ENCODE measurements around the gene B4GALNT3. TPM values are rescaled to one million over a fixed set of nuclear protein-coding genes. Genes with fewer than 3 reads are reported as not detected.

The B4GALNT3 gene
- total and polyA plus RNA-seq, 2 of the 13 experiments (the other 11 are each of a cell fraction or from before 2014, with no cell fraction given), result 3.2 to 4.4 TPM

DNA sequence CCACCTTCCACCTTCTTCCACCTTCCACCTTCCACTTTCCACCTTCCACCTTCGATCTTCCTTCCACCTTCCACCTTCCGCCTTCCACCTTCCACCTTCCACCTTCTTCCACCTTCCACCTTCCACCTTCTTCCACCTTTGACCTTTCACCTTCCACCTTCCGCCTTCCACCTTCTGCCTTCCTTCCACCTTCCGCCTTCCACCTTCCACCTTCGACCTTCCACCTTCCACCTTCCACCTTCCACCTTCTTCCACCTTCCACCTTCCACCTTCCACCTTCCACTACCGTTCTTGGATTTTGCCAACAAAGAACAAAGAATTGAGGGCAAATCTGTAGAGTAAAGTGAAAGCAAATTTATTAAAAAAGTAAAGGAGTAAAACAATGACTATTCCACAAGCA is 53.2 kb downstream of the B4GALNT3 start:
- BruUV-seq (replicated peaks), result no TSS peak
- no peak for DNase-seq (ENCODE audit: low spot score)
- no peak for ATAC-seq
- Histone ChIP-seq H3K27ac (ENCODE audit: extremely low read length, insufficient read depth, low read length) (no peak overlapping the region), H3K4me3 (replicated peaks in 1 of 3; ENCODE audit: insufficient read depth in 1 of 3, low read depth in 2 of 3, low read length in 3 of 3) (no peak overlapping the region), H3K27me3 (ENCODE audit: control insufficient read depth in 1 of 2, insufficient read depth in 2 of 2, low read length in 2 of 2) (no peaks in the 10 kb centered on the region), H3K9ac (ENCODE audit: insufficient read depth, low read depth, low read length) (no peak overlapping the region), H2AFZ (ENCODE audit: low read length) (no peak overlapping the region), H3K36me3 (replicated peaks in 1 of 2; ENCODE audit: control insufficient read depth in 1 of 2, insufficient read depth in 2 of 2, low read length in 2 of 2) (no peaks in the 10 kb centered on the region), H3K4me1 (ENCODE audit: insufficient read depth, low read length) (no peaks in the 10 kb centered on the region; the same call in 1 of the 2 replicates), H3K79me2 (ENCODE audit: insufficient read depth, low read length) (no peaks in the 10 kb centered on the region), H4K20me1 (ENCODE audit: insufficient read depth, low read length) (no peaks in the 10 kb centered on the region), H3K4me2 (ENCODE audit: low read depth, low read length) (no peak overlapping the region), H3K9me3 (ENCODE audit: low read length) (no peaks in the 10 kb centered on the region)
- intact Hi-C loops (cut with micrococcal nuclease; ENCODE audit: unreplicated experiment) (no loop called here), in situ Hi-C loops (cut with HindIII; ENCODE audit: extremely low pct_ligation_motif_present, low pct_unique_long_range_greater_than_20kb) (no loop called here)
- TF ChIP-seq ZBTB33 (CRISPR knock-in tag; IDR thresholded peaks at IDR 0.05), result no peak
- TF ChIP-seq STAG1 (CRISPR knock-in tag; IDR thresholded peaks at IDR 0.05), result no peak
- TF ChIP-seq, protein P1, sequence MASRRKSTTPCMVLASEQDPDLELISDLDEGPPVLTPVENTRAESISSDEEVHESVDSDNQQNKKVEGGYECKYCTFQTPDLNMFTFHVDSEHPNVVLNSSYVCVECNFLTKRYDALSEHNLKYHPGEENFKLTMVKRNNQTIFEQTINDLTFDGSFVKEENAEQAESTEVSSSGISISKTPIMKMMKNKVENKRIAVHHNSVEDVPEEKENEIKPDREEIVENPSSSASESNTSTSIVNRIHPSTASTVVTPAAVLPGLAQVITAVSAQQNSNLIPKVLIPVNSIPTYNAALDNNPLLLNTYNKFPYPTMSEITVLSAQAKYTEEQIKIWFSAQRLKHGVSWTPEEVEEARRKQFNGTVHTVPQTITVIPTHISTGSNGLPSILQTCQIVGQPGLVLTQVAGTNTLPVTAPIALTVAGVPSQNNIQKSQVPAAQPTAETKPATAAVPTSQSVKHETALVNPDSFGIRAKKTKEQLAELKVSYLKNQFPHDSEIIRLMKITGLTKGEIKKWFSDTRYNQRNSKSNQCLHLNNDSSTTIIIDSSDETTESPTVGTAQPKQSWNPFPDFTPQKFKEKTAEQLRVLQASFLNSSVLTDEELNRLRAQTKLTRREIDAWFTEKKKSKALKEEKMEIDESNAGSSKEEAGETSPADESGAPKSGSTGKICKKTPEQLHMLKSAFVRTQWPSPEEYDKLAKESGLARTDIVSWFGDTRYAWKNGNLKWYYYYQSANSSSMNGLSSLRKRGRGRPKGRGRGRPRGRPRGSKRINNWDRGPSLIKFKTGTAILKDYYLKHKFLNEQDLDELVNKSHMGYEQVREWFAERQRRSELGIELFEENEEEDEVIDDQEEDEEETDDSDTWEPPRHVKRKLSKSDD (CRISPR knock-in tag; IDR thresholded peaks at IDR 0.05; ENCODE audit: low read depth), result no peak
- no peak for TF ChIP-seq TEAD2 (CRISPR knock-in tag; IDR thresholded peaks at IDR 0.05)
- no peak for TF ChIP-seq TRIM22 (IDR thresholded peaks at IDR 0.05)
- TF ChIP-seq CENPX (CRISPR knock-in tag; IDR thresholded peaks at IDR 0.05), result no peak
- no peak for TF ChIP-seq NAIF1 (CRISPR knock-in tag; IDR thresholded peaks at IDR 0.05; ENCODE audit: borderline replicate concordance)
- TF ChIP-seq ZMYM3 (CRISPR knock-in tag; IDR thresholded peaks at IDR 0.05), result no peak
- TF ChIP-seq ZNF878 (CRISPR knock-in tag; IDR thresholded peaks at IDR 0.05), result no peak
- no peak for TF ChIP-seq KDM5A (IDR thresholded peaks at IDR 0.05; ENCODE audit: borderline replicate concordance, low read length)
- TF ChIP-seq SRF (IDR thresholded peaks at IDR 0.05; ENCODE audit: low read depth, low read length), result no peak
- WGBS (ENCODE audit: low lambda C conversion rate), result 69% methylated on average over 6 of the region's 6 CpGs
- ChIA-PET CTCF (ENCODE audit: low intra/inter-chr PET ratio, low total read pairs) (no interaction called here), POLR2A (no interaction called here)
- no peak for FAIRE-seq
